Measurements from ENCODE around the gene UBN1. TPM values are rescaled to one million over a fixed set of nuclear protein-coding genes. Genes with fewer than 3 reads are reported as not detected.

UBN1 gene
- total RNA-seq, 4 donors from 2014 or later, result 22.8 to 46.2 (median 28.0) TPM

DNA sequence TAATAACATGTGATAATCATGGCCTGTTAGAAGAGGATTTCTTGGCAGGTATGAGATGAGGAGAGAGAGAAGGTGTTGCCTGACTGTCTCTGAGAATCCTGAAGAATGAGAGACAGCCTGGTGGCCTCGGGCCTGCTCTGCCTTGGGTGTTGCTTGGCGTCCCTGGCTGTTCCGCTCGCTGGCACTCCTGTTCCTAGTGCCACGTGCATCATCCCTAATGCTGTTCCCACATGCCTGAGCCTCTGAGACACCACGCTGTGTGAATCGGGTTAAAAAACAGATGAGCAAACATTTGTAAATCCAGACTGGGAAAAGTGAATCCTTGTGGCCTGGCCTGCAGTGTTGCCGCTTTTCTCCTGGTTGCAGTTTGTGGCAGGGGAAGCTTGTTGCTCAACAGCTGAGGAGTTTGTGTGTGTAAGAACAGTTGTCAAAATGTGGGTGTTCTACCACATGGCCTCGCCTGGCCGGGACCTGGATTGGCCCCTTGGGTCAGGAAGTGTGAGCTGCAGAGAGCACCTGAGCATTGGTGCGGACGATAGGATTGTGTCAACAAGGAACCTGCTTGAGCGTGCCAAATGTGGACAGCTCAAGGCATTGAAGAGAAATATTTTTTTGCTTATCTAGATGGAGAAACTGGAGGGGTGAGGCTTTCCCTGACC, 22.0 kb downstream of the UBN1 start:
- Histone ChIP-seq H3K9me3 (no peaks in the 10 kb centered on the region), H3K36me3 (peaks cover 0 to 69% of the 10 kb centered on the region in 2 donors), H3K4me1 (no peaks in the 10 kb centered on the region), H3K27me3 (no peaks in the 10 kb centered on the region), H3K27ac (no peak overlapping the region), H3K4me3 (no peak overlapping the region)
- no peak for TF ChIP-seq EP300 (IDR thresholded peaks at IDR 0.05)
- TF ChIP-seq POLR2AphosphoS5 (IDR thresholded peaks at IDR 0.05), result no peak
- TF ChIP-seq POLR2A (IDR thresholded peaks at IDR 0.05), result no peak
- TF ChIP-seq, protein P1, sequence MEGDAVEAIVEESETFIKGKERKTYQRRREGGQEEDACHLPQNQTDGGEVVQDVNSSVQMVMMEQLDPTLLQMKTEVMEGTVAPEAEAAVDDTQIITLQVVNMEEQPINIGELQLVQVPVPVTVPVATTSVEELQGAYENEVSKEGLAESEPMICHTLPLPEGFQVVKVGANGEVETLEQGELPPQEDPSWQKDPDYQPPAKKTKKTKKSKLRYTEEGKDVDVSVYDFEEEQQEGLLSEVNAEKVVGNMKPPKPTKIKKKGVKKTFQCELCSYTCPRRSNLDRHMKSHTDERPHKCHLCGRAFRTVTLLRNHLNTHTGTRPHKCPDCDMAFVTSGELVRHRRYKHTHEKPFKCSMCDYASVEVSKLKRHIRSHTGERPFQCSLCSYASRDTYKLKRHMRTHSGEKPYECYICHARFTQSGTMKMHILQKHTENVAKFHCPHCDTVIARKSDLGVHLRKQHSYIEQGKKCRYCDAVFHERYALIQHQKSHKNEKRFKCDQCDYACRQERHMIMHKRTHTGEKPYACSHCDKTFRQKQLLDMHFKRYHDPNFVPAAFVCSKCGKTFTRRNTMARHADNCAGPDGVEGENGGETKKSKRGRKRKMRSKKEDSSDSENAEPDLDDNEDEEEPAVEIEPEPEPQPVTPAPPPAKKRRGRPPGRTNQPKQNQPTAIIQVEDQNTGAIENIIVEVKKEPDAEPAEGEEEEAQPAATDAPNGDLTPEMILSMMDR (IDR thresholded peaks at IDR 0.05), result no peak
- 71 to 100% methylated on average over 4 to 7 of the region's 13 CpGs for WGBS, 2 donors (ENCODE audit: low coverage in 1 of 2)
- ATAC-seq, result no peak

DNA sequence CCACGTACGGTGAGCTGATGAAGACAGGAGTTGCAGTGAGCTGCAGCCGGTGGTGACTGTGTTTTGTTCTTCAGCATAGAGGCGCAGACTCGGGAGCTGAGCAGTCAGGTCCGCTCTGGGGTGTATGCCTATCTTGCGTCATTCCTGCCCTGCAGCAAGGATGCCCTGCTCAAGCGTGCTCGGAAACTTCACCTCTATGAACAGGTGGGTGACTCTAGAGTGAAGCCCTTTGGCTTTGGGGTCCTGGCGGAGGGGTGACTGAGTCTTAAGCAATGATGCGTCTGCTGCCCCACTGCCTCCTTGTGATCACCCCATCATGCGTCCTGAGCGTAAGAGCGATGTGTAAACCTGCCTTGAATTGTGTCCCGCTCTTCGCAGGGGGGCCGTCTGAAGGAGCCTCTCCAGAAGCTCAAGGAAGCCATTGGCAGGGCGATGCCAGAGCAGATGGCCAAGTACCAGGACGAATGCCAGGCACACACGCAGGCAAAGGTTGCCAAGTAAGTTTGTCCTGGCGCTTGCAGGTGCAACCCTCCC, 22.9 kb downstream of the UBN1 start:
- no peak for ATAC-seq
- Histone ChIP-seq H3K9me3 (no peaks in the 10 kb centered on the region), H3K4me3 (no peak overlapping the region), H3K27me3 (no peaks in the 10 kb centered on the region), H3K4me1 (no peaks in the 10 kb centered on the region), H3K27ac (no peak overlapping the region), H3K36me3 (peaks cover 0 to 75% of the 10 kb centered on the region in 2 donors)
- TF ChIP-seq EP300 (IDR thresholded peaks at IDR 0.05) (no peak), POLR2A (IDR thresholded peaks at IDR 0.05) (no peak), POLR2AphosphoS5 (IDR thresholded peaks at IDR 0.05) (no peak)
- TF ChIP-seq, protein P1 (IDR thresholded peaks at IDR 0.05), result no peak
- WGBS, 2 donors (ENCODE audit: low coverage in 1 of 2), result no CpG with 5 or more reads among the region's 21 CpGs

DNA sequence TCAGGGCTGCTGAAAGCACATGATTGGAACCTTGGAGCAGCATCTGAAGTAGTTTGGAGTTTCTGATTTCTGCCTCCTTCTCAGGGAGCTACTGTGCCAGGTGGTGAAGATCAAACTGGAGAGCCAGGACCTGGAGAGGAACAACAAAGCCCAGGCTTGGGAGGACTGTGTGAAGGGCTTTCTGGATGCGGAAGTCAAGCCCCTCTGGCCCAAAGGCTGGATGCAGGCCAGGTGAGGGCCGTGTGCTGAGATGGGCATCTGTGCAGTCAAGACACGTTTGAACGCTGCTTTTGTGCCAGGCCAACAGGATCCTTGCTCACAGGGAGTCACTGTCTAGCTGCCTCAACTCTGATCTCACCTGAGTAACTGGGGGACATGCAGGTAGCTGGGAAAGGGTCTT, 23.8 kb downstream of the UBN1 start:
- Histone ChIP-seq H3K9me3 (no peaks in the 10 kb centered on the region), H3K36me3 (peaks cover 0 to 83% of the 10 kb centered on the region in 2 donors), H3K4me3 (no peak overlapping the region), H3K27me3 (no peaks in the 10 kb centered on the region), H3K27ac (no peak overlapping the region), H3K4me1 (no peaks in the 10 kb centered on the region)
- no peak for ATAC-seq
- WGBS, 2 donors (ENCODE audit: low coverage in 1 of 2), result 87% methylated on average over 3 of the region's 4 CpGs; no CpG with 5 or more reads in 1 of the 2 donors
- TF ChIP-seq POLR2A (IDR thresholded peaks at IDR 0.05), result no peak
- no peak for TF ChIP-seq POLR2AphosphoS5 (IDR thresholded peaks at IDR 0.05)
- TF ChIP-seq EP300 (IDR thresholded peaks at IDR 0.05), result no peak

DNA sequence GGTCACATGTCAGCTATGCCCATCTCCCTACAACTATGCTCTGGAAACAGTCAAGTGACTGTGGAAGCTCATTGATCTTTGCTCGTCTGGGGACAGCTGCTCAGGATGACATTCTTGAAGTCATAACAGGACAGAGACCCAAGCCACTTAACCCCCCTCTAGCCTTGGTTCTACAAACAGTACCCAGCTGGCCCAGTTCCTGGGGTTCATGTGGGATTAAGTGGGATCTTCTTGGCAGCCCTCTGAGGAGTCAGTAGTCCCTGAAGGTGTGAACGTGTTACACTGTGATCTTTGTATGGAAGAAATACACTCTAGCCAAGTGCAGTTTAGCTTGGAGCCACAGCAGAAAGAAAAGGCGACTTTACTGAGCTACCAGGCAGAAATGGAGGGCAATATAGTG, 25.8 kb downstream of the UBN1 start:
- H3K27me3 ChIP-seq, result no peaks in the 10 kb centered on the region
- H3K4me3 ChIP-seq, result no peak overlapping the region
- TF ChIP-seq, protein P1 (IDR thresholded peaks at IDR 0.05), result no peak
- TF ChIP-seq POLR2AphosphoS5 (IDR thresholded peaks at IDR 0.05), result no peak
- TF ChIP-seq EP300 (IDR thresholded peaks at IDR 0.05), result no peak
- TF ChIP-seq POLR2A (IDR thresholded peaks at IDR 0.05), result no peak
- H3K27ac ChIP-seq, result no peak overlapping the region
- H3K9me3 ChIP-seq, result no peaks in the 10 kb centered on the region
- 64% methylated on average over 2 of the region's 3 CpGs; no CpG with 5 or more reads in 1 of the 2 donors for WGBS, 2 donors (ENCODE audit: low coverage in 1 of 2)
- H3K4me1 ChIP-seq, result no peaks in the 10 kb centered on the region
- peaks cover 0 to 99% of the 10 kb centered on the region in 2 donors for H3K36me3 ChIP-seq
- no peak for ATAC-seq

DNA sequence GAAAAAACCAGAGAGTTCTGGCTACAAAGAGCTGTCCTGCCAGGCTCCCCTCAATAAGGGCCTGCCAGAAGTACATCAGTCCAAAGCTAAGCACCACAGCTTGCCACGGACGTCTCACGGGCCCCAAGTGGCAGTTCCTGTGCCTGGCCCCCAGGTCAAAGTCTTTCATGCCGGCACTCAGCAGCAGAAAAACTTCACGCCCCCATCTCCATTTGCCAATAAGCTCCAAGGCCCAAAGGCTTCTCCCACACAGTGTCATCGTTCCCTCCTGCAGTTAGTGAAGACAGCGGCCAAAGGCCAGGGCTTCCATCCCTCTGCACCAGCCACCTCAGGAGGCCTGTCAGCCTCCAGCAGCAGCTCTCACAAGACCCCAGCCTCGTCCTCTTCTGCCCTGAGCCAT, 27.4 kb downstream of the UBN1 start:
- TF ChIP-seq EP300 (IDR thresholded peaks at IDR 0.05) (no peak), POLR2AphosphoS5 (IDR thresholded peaks at IDR 0.05) (no peak), POLR2A (IDR thresholded peaks at IDR 0.05) (no peak)
- TF ChIP-seq, protein P1 (IDR thresholded peaks at IDR 0.05), result no peak
- Histone ChIP-seq H3K27me3 (no peaks in the 10 kb centered on the region), H3K4me1 (no peaks in the 10 kb centered on the region), H3K4me3 (no peak overlapping the region), H3K27ac (no peak overlapping the region), H3K9me3 (no peaks in the 10 kb centered on the region), H3K36me3 (peaks cover 0 to 100% of the 10 kb centered on the region in 2 donors)
- ATAC-seq, result no peak
- 87 to 100% methylated on average over 3 to 4 of the region's 8 CpGs for WGBS, 2 donors (ENCODE audit: low coverage in 1 of 2)
